SW480 (cell line): Measurements from ENCODE around the gene FAF2.
A peak's percentile ranks its signal among the peaks of the same experiment; 100 is the strongest.
"Not testable (repeated sequence)": the region's sequence is repeated elsewhere in the genome, so short reads cannot be mapped to it uniquely, and the experiment has no call there.

Source experiments
- DNase-seq: peaks from one replicate; pipeline ENCODE4 v3.0.0-alpha.2; 2016; ENCODE audit warnings: low spot score

FAF2 gene

DNA sequence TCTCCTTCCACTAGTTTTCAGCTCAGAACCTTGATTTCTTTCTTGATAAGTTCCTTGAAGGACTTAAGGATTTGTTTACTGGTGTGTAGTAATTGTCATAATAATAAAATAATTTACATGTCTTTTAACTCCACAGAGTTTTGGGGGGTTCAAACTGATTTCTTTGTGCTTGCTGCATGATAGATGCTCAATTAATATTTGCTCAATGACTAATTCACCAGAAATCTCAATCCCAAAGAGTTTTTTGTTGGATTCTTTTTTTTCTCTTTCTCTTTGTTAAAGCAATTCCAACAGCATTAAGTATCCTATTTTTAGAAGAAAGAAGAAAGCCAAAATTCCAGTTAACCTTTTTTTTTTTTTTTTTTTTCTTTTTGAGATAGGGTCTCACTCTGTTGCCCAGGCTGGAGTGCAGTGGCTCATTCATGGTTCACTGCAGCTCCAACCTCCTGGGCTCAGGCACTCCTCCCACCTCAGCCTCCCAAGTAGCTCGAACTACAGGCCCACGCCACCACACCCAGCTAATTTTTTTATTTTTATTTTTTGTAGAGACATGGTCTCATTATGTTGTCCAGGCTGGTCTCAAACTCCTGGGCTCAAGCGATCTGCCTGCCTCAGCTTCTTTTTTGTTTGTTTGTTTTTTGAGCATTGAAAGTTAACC lies 10.8 kb downstream of the FAF2 start:
- DNase-seq: no peak

DNA sequence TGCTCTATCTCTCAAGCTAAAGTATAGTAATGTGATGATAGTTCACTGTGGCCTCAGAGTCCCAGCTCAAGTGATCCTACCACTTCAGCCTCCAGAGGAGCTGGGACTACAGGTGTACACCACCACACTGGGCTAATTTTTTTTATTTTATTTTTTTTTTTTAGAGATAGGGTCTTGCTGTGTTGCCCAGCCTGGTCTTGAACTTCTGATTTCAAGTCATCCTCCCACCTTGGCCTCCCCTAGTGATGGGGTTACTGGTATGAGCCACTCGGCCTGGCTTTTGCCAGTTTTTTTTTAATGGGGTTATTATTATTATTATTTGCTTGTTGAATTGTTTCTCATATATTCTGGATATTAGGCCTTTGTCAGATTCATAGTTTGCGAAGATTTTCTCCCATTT lies 13.2 kb downstream of the FAF2 start:
- DNase-seq: no peak

DNA sequence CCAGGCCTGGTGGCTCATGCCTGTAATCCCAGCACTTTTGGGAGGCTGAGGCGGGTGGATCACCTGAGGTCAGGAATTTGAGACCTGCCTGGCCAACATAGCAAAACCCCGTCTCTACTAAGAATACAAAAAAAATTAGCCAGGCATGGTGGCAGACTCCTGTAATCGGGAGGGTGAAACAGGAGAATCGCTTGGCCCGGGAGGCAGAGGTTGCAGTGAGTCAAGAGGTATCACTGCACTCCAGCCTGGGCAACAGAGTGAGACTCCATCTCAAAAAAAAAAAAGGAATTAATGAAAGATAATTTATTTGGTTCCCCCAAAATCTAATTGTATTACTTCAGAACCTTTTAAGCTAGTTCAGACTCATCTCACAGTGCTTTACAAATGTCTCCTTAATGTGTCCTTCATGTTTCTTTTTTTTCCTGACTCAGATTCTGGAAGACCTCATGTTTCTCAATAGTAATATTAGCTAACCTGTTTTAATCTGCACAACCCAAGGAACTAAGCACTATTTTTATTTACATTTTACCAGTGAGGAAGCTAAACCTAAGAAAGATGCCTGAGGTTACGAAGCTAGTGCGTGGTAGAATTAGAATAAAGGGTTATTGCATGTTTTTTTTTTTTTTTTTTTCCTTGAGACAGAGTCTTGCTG lies 15.1 kb downstream of the FAF2 start:
- DNase-seq: no peak

DNA sequence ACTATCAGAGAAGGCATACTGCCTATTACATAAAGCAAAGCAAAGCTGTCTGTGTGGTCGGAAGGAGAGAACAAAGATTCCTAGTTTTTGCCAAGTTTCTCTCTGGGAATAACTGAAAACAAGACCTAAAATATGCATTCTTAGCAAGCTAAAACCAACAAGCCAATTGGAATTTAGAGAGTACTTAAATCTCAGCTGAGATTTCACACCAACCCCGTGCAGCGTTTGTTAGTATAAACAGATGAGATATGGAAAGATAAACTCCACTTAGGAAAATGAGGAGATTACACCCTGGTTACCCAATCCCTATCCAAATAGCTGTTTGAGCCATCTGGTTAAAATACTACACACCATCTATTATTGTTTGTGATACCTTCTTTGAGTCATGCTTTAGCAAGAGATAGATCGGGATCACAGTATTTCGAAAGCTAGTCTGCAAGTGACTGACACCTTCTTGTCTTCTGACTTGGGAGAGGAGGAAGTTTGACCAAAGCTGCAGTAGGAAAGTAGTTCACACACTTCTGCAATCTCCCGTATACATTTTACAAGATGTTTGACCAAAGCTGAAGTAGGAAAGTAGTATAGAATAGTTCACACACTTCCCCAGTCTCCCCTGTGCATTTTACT lies 18.2 kb downstream of the FAF2 start:
- DNase-seq: no peak

DNA sequence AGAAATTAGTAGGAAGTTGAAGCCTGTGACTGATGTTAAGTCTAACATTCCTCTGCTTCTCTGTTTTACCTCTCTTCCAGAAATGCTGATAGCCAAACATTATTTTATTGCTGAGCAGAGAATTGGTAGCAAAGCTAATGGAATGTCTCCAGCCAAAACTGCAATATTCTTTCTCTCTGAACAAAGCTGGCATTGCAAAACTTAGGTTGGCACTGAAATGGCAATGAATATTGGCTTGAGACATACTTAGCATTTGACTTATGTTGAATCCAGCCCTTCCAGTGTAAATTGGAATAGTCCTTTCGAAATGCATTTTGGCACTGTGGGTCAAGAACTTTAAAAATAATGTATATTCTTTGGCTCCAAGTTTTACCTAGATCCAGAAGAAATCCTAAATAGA lies 21.1 kb downstream of the FAF2 start:
- DNase-seq: no peak

DNA sequence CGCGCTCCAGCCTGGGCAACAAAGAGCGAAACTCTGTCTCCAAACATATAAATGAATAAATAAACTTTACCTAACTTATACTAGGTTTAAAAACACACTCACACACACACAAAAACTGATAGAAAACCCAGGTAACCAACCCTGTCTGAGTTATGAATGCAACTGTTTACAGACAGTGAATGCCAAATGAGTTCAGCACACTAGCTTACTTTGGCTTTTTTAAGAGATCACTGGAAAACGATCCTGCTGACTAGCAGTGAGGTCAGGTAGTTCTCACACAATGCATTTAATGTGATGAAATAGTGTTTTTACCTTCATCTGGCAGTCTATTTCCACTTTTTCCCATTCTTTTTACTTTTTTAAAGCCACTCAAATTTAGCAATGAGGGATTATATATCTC lies 22.4 kb downstream of the FAF2 start:
- no peak for DNase-seq

DNA sequence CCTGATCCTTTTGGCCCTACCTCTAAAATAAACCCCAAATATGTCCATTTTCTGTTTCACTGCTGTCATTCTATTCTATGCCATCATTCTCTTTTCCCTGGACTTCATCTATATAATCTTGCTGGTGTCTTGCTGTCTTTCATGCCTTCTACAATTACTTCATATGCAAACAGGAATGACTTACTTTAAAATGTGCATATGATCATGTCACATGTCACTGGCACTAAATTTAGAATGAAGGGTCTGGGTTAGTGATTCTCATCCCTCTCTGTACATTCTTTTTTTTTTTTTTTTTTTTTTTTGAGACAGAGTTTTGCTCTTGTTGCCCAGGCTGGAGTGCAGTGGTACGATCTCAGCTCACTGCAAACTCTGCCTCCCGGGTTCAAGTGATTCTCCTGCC lies 22.9 kb downstream of the FAF2 start:
- no peak for DNase-seq

DNA sequence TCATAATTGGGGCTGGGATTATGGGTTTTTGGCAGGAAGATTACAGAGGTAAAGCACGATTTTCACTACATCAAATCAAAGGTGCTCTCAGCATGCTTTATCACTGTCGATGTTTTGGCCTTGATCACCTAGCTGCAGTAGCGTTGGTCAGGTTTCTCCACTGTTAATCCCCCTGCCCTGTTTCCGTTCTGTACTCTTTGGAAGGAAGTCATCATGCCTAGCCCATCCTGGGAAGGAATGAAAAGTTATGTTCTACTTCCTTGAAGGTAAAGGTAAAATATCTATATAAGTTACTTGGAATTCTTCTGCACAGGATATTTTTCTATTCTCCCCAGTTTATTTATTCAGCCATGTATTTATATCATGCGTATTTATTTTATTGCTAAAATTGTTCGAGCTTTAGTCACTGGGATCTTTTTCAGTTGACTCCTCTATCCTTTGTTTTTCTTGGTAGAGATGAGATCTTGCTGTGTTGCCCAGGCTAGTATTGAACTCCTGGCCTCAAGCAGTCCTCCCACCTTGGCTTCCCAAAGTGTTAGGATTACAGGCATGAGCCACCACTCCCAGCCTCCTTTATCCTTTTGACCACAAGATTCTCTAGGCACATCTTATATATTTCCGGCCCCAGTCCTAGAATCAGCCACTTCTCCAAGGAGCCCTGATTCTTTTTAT lies 25.3 kb downstream of the FAF2 start:
- DNase-seq: no peak

DNA sequence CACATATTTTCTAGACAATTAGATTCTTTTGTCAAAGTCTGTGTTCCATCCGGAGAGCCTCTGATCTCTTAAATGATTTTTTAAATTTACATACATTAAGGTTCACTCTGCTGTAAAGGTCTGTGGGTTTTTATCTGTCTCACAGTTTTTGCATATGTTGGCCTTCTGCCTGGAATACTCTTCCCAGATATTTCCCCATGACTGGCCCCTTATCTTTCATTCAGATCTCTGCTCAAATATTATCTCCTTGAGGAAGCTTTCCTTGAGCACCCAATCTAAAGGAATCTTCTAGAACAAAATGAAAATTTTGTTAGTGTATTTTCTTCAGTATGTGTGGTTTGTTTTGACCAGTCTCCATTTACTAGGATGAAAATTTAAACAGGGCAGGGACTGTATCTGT lies 26.3 kb downstream of the FAF2 start:
- no peak for DNase-seq

DNA sequence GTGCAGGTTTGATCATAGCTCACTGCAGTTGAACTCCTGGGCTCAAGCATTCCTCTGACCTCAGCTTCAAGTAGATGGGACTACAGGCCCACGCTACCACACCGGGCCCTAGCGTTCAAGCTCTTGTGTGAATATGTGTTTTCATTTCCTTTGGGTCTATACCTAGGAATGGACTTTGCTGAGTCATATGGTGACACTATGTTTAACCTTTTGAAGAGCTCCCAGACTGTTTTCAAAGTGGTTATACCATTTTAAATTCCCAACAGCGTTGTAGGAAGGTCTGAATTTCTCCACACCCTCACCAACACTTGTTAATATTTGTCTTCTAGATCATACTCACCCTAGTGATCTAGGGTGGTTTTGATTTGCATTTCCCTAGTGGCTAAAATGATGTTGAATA lies 33.5 kb downstream of the FAF2 start:
- DNase-seq: no peak

DNA sequence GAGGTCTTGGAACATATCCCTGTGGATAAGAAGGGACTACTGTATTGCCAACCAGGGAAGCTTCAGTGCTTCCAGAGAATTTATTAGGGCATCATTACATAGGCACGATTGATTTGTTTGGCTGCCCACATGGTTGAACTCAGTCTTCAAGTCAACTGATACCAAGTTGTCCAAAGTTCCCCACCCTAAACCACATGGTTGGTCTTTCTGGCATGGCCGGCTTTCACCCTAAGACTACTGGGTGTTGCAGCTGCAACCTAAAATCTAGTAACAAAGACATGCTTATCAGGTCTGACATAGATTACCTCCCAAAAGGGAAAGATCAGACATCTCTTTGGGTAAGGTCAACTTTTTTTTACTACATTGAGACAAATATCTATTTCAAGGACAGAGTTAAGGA lies 37.0 kb downstream of the FAF2 start:
- no peak for DNase-seq

DNA sequence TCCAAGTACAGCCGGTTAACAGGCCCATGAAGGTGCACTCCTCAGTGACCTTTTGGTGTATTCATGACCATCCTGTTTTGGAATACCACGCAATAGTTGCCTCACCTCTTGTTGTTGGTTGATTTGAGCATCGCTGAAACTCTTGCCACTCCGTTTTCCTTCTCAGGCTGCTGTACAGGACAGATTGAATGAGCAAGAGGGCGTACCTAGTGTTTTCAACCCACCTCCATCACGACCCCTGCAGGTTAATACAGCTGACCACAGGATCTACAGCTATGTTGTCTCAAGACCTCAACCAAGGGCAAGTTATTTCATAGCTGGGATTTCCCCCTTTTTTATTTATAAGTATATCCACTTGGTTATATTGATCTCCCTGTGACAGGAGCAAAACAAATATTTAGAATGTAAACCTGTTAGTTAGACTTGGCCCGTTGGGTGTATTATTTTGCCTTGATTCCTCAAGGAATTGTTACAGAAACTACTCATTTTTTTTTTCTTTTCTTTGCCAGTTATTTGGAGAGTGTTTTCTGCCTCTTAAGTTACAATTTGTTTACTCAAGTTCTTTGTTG lies 38.1 kb downstream of the FAF2 start:
- DNase-seq: no peak

DNA sequence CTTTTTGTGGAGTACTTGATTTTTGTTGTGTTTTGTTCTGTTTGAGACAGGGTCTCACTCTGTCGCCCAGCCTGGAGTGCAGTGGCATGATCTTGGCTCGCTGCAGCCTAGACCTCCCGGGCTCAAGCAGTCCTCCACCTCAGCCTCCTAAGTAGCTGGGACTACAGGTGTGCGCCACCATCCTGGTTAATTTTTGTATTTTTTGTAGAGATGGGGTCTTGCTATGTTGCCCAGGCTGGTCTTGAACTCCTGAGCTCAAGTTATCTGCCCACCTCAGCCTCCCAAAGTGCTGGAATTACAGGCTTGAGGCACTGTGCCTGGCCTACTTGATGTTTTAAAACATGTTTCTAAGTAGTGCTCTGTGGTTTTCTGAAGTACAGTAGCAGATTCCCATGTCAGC lies 39.0 kb downstream of the FAF2 start:
- not testable (repeated sequence) for DNase-seq

DNA sequence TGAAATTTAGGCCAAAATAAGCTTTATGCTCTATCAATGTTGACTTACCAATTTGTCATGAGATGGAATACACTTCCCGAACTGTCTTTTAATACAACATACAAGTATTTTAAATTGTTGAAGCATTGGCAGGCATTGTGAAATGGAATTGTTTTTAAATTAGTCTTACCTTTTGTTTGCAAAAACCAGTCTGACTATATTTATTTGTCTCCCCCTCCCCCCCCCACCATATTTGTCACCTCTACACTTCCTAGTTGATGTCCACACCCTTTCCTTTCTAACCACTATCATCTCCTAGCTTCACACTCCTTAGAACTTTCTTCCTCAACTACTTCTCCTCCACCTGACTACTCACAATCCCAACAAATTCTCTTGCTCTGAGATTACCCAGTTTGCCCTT lies 40.9 kb downstream of the FAF2 start:
- DNase-seq: no peak

DNA sequence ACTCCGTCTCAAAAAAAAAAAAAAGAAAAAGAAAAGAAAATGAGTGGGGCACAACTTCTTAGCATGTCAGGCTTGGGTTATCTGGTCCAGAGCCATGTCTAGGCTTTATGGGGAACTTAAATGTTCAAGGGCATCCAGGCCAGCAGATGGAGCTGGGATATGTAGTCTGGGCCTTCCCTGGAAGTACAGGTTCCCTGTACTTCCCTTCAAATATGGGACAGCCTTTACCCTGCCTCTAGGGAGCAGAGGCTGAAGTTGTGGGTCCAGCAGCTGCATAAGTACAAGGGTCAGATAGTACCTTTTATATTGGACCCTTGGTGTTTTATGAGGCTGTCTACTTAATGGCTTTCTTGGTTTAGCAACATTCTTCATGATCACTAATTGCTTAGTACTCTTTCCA lies 42.1 kb downstream of the FAF2 start:
- peak; percentile 56 for DNase-seq

DNA sequence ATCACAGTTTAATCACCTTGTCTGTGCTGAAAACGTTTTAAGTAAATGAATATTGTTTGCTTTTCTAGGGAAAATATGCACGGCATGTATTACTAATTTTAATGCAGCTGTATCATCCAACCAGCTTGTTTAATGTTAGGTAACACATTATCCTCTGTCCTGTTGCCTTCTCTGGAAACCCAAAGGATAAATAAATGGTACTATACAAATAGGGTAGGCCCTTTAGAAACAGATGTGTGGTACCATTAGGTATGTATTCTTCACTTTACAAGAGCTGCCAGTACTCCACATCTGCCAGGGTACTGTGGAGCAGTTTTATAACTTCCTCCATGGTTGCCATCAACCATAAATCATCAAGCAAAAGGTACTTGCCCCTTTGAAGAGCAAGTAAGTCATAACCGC lies 42.9 kb downstream of the FAF2 start:
- peak; percentile 82 for DNase-seq

DNA sequence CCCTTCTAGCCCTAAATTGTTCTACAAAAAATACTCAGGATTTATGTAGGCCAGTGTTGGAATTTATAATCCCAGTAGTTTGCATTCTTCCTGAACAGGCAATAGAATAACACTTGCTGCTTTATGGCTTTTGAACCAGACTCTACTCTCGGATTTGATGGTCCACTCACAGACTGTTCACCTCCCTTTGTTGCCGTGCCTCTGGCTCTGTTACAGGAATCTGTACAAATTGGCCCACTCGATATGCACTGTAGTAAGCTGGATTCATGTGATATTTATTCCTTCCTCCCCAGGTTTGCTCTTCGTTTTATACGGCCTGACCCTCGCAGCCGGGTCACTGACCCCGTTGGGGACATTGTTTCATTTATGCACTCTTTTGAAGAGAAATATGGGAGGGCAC lies 43.7 kb downstream of the FAF2 start:
- DNase-seq: peak; percentile 57

DNA sequence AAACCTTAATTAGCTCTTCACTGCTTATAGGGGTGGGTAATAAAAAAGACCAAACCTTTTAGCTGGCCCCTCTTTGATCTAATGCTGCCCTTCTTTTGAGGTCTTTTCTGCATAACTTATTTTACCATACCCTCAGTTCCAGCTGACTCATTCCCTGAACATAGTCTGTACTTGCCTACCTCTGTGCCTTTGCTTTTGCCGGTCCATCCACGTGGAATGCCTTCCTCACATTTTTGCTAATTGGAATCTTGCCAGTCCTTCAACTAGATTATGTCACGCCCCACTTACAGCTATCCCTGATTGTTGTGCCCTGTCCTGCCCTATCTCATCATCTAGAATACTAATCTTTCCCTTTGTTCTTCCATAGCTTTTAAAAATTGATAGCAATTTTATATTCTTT lies 44.2 kb downstream of the FAF2 start:
- DNase-seq: peak; percentile 94

DNA sequence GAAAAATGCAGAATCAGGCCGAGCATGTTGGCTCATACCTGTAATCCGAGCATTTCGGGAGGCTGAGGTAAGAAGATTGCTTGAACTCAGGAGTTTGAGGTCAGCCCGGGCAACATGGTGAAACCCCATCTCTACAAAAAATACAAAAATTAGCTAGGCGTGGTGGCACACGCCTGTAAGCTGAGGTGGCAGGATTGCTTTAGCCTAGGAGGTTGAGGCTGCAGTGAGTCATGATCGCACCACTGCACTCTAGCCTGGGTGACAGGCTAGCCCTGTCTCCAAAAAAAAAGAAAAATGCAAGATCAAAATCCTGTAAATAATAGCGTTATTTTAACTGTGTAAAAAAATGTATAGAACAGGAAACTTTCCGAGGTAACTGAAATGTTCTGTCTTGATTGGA lies 49.7 kb downstream of the FAF2 start:
- DNase-seq: peak; percentile 33

DNA sequence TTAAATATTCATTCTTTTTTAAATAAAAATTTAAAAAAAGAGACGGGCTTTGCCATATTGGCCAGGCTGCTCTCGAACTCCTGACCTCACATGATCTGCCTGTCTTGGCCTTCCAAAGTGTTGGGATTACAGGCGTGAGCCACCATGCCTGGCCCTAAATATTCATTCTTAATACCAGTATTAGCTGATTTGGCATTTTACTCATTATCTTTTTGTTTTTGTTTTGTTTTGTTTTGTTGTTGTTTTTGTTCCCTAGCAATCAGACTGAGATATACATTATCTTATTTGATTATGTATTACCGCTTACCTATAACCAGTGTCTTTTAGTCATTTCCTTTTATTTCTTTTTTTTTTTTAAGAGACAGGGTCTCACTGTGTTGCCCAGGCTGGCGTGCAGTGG lies 51.1 kb downstream of the FAF2 start:
- no peak for DNase-seq

DNA sequence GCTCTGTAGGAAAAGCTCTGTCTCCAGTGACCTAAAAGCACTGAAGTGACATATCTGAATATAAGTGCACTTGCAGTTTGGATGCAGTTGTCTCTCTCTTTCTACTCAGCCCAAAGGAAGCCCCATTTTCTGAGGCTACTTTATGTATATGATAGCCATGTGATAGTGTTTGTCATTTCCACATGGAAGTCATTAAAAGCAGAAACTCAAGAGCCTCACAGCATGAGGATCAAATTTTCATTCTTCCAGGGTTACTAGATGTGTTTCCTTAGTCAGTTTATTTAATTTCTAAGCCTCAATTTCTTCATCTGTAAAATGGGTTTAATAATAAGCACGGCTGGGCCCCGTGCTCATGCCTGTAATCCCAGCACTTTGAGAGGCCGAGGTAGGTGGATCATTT lies 52.3 kb downstream of the FAF2 start:
- DNase-seq: no peak

DNA sequence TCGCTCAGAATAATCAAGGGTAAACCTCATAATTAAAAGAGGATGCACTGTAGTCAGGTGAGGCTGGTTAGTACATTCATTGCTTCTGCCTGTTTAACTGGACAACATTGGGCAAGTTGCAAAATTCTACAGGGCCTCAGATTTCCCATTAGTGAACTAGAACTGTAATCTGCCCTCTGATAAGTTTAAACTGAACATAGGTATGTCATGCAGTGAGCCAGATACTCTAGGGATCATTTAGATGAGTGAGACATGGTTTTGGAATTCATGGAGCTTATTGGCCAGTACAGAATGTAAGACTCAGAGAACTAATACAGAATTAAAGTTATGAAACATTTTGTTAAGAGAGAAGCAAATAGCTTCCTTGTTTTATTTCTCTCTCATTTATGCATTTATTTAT lies 53.1 kb downstream of the FAF2 start:
- no peak for DNase-seq

DNA sequence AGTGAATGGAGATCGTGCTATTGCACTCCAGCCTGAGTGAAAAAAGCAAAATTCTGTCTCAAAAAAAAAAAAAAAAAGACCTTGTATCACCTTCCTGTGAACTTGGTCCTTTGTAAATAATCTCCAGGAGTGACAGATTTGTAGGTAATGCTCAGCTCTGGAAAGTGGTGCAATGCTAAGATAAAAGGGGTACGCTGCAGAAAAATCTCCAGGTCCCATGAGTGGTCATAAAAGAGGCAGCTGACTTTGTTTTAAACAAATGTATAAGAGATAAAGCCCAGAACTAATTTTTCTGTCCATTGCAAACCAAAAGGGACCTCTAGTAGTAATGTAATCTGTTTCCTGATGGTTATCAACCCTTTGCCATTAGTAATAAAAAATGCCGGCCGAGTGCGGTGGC lies 55.3 kb downstream of the FAF2 start:
- no peak for DNase-seq
